Neutrophil (primary cell): Measurements from ENCODE around the gene SNX24.
"Not testable (repeated sequence)": the region's sequence is repeated elsewhere in the genome, so short reads cannot be mapped to it uniquely, and the experiment has no call there.

Source experiments
- H3K27ac ChIP-seq: fragments of 200-600 bp; sonication (generic); 2 replicates; pipeline ENCODE4 v1.5.1; 2016; ENCODE audit warnings: mild to moderate bottlenecking, moderate library complexity
- H3K27me3 ChIP-seq: fragments of 200-600 bp; sonication (generic); 2 replicates; pipeline ENCODE4 v1.6.0; 2016; ENCODE audit warnings: mild to moderate bottlenecking
- H3K36me3 ChIP-seq: fragments of 200-600 bp; sonication (generic); 2 replicates; pipeline ENCODE4 v1.5.1; 2017
- H3K4me1 ChIP-seq, 2 experiments: fragments of 200-600 bp in 1 of 2; sonication (generic) in 1 of 2; 1 replicate in 1 of 2; 2 replicates in 1 of 2; pipeline versions ENCODE4 v1.5.1 to v1.6.1; 2013 to 2016; ENCODE audit warnings: low read depth in 1 of 2, low read length in 1 of 2, mild to moderate bottlenecking in 1 of 2, moderate library complexity in 1 of 2; ENCODE audit not compliant: control insufficient read depth in 1 of 2, insufficient read depth in 1 of 2
- H3K4me3 ChIP-seq, 2 experiments: fragments of 200-600 bp in 1 of 2; sonication (generic) in 1 of 2; 1 replicate in 1 of 2; 2 replicates in 1 of 2; pipeline ENCODE4 v1.5.1; 2013 to 2016; ENCODE audit warnings: low read depth in 1 of 2, low read length in 1 of 2, mild to moderate bottlenecking in 1 of 2, moderate library complexity in 1 of 2
- H3K9me3 ChIP-seq: fragments of 200-600 bp; sonication (generic); 2 replicates; pipeline ENCODE4 v1.5.1; 2016
- CTCF ChIP-seq: fragments of 200-600 bp; sonication (generic); IDR thresholded peaks from 2 replicates; pipeline ENCODE4 v1.5.1; 2016; ENCODE audit warnings: antibody characterized with exemption

SNX24 gene

DNA sequence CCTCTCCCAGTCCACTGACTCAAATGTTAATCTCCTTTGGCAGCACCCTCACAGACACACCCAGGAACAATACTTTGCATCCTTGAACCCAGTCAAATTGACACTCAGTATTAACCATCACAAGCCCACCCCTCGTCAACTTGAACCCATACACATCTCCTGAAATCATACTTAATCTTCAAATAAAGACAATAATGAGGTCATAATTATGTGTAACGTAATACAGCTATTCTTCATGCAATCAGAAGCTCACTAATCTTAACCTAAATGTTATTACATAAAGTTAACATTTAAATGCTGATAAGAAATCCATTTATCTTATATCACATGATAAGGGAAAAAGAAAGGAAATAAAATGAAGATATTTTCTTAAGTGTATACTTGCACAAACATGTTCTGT lies 125.9 kb downstream of the SNX24 start:
- no peak for TF ChIP-seq CTCF
- H3K36me3 ChIP-seq = no peaks in the 10 kb centered on the region
- no peak overlapping the region for H3K27ac ChIP-seq
- no peak overlapping the region for H3K4me3 ChIP-seq
- no peaks in the 10 kb centered on the region for H3K27me3 ChIP-seq
- no peaks in the 10 kb centered on the region for H3K4me1 ChIP-seq
- H3K9me3 ChIP-seq = no peaks in the 10 kb centered on the region

DNA sequence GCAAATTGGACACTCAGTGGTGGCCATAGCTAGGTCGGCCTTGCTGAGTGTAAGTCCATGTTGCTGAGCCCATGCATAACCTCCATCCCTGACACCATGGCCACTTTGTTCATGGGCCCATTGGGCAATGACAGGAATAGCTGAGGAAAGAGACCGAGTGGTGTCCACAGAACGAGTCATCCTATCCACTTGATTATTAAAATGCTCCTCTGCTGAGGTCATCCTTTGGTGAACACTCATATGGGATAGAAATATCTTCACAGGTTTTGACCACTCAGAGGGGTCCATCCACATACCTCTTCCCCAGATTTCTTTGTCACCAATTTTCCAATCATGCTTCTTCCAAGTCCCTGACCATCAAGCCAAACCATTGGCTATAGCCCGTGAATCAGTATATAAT lies 127.5 kb downstream of the SNX24 start:
- Histone ChIP-seq H3K9me3 (no peaks in the 10 kb centered on the region), H3K4me3 (no peak overlapping the region), H3K36me3 (no peaks in the 10 kb centered on the region), H3K27me3 (no peaks in the 10 kb centered on the region), H3K4me1 (no peaks in the 10 kb centered on the region), H3K27ac (no peak overlapping the region)
- TF ChIP-seq CTCF = no peak

- not testable (repeated sequence) for H3K4me3 ChIP-seq, H3K4me1 ChIP-seq, H3K27ac ChIP-seq, H3K27me3 ChIP-seq, H3K36me3 ChIP-seq, H3K9me3 ChIP-seq
Observed at GRCh38 chr5:122973759-122974158, 128.3 kb downstream of the SNX24 start.

DNA sequence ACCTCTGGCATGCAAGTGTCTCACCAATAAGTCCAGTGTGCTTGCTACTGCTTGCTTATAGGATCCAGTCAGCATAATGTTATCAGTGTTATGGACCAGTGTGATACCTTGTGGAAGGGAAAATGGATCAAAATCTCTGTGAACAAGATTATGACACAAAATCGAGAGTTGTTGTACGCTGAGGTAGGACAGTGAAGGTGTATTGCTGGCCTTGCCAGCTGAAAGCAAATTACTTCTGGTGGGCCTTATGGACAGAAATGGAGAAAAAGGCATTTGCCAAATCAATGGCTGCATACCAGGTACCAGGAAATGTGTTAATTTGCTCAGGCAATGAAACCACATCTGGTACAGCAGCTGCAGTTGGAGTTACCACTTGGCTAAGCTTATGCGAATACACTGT lies 128.8 kb downstream of the SNX24 start:
- H3K36me3 ChIP-seq, H3K4me3 ChIP-seq, H3K4me1 ChIP-seq, H3K27me3 ChIP-seq, H3K9me3 ChIP-seq, H3K27ac ChIP-seq: not testable (repeated sequence)

GRCh38 chr5:122977319-122977718 lies 131.9 kb downstream of the SNX24 start:
- H3K9me3 ChIP-seq = no peaks in the 10 kb centered on the region
- H3K4me3 ChIP-seq = no peak overlapping the region
- no peaks in the 10 kb centered on the region for H3K4me1 ChIP-seq
- H3K27ac ChIP-seq = no peak overlapping the region
- no peaks in the 10 kb centered on the region for H3K36me3 ChIP-seq
- TF ChIP-seq CTCF = no peak
- H3K27me3 ChIP-seq = no peaks in the 10 kb centered on the region

DNA sequence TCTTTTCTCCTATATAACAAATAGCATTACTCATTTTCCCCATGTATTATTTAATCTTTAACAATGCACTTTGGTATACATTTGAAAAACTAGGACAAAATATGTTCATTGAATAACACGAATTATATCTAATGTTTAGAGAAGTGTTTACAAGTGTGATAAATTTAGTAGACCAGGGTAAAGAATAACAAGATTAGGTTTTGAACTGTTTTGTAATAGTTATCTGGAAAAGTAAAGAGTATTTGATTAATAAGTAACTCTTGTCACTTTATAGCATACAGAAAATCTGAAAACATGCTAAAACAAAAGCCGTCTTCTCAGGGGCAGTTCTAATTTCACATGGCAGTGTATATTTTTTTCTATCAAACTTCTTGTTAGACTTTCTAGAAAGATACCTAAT lies 132.7 kb downstream of the SNX24 start:
- Histone ChIP-seq H3K4me1 (no peaks in the 10 kb centered on the region), H3K27me3 (no peaks in the 10 kb centered on the region), H3K36me3 (no peaks in the 10 kb centered on the region), H3K4me3 (no peak overlapping the region), H3K27ac (no peak overlapping the region), H3K9me3 (no peaks in the 10 kb centered on the region)
- TF ChIP-seq CTCF = no peak

DNA sequence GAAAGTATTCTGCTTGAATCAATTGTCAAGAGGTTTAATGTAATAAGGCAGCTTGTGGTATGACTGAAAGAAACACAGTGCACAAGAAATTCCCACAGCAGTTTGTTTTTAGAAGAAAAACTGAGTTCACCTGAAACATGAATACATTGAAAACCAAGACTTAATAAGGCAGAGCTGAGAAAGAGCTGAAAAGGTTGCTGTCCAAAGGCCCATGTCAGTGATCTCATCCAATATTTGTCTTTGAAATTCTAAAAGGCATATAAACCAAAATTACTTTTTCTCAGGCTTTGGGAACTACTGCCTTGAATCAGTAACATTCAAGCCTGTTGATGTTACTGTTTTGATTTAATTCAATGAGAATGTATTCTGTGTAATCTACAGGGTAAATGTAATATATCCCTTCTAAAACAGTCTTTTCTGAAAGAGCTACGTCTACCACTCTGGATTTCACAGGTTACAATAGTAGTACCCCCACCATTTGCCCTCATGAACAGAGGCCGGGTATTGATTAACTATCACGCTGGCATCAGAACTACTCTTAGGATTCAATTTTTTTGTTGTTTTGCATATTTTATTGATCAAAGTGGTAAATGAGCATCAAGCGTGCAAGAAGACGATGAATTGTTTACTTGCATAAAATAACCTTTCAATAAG lies 133.4 kb downstream of the SNX24 start:
- H3K36me3 ChIP-seq = no peaks in the 10 kb centered on the region
- no peak overlapping the region for H3K4me3 ChIP-seq
- no peak overlapping the region for H3K27ac ChIP-seq
- no peak for TF ChIP-seq CTCF
- no peaks in the 10 kb centered on the region for H3K27me3 ChIP-seq
- H3K4me1 ChIP-seq = no peaks in the 10 kb centered on the region
- H3K9me3 ChIP-seq = no peaks in the 10 kb centered on the region
